Muscle layer of duodenum (tissue), 2 donors: Measurements from ENCODE around the gene ABCC12.
A peak's percentile ranks its signal among the peaks of the same experiment; 100 is the strongest.

Experiments used
- H3K27ac ChIP-seq: one replicate; pipeline ENCODE4 v1.7.0; 2013; ENCODE audit warnings: mild to moderate bottlenecking, low read length
- H3K27me3 ChIP-seq: one replicate; pipeline ENCODE4 v1.7.0; 2013; ENCODE audit warnings: low read depth, mild to moderate bottlenecking, control low read depth, low read length
- H3K36me3 ChIP-seq, 2 donors: one replicate each; pipeline ENCODE4 v1.7.0; 2013; ENCODE audit warnings: low read length in 2 of 2, control low read depth in 1 of 2, mild to moderate bottlenecking in 1 of 2; ENCODE audit not compliant: insufficient read depth in 2 of 2, control insufficient read depth in 1 of 2
- H3K4me1 ChIP-seq, 2 donors: one replicate each; pipeline ENCODE4 v1.7.0; 2013; ENCODE audit warnings: low read length in 2 of 2, mild to moderate bottlenecking in 2 of 2, control low read depth in 1 of 2, moderate library complexity in 1 of 2; ENCODE audit not compliant: insufficient read depth in 2 of 2, control insufficient read depth in 1 of 2
- H3K4me3 ChIP-seq, 2 donors: one replicate each; pipeline ENCODE4 v1.7.0; 2013; ENCODE audit warnings: low read length in 2 of 2, low read depth in 1 of 2, mild to moderate bottlenecking in 1 of 2
- H3K9me3 ChIP-seq, 2 donors: one replicate each; pipeline ENCODE4 v1.7.0; 2013; ENCODE audit warnings: low read length in 2 of 2, control low read depth in 1 of 2, mild to moderate bottlenecking in 1 of 2; ENCODE audit not compliant: control insufficient read depth in 1 of 2
- donor health status: healthy.

Gene ABCC12

GRCh38 chr16:48155926-48156789 lies at the start of gene ABCC12:
TSS of gene ABCC12 (minus strand) at chr16:48155993. CDS start at chr16:48146424, 9,569 bp downstream.
- no peak within 1 kb of the TSS for H3K27ac ChIP-seq

GRCh38 chr16:48204825-48205151 lies 49.0 kb upstream of the ABCC12 start:
- Histone ChIP-seq H3K27ac (no peak overlapping the region), H3K9me3 (no peaks in the 10 kb centered on the region)

More at GRCh38 chr16:48155926-48156789, at the start of gene ABCC12:
- Histone ChIP-seq H3K27me3 (no peaks in the 10 kb centered on the region), H3K4me3 (peak within 1 kb of the TSS in 1 of 2 donors; percentile 27), H3K36me3 (no peaks in the 10 kb centered on the region), H3K4me1 (peaks cover 0 to 4% of the 10 kb centered on the region in 2 donors), H3K9me3 (no peaks in the 10 kb centered on the region)

GRCh38 chr16:48203974-48204824 lies 48.4 kb upstream of the ABCC12 start:
- Histone ChIP-seq H3K27ac (no peak overlapping the region), H3K4me3 (no peak overlapping the region)

More at GRCh38 chr16:48204825-48205151, 49.0 kb upstream of the ABCC12 start:
- no peaks in the 10 kb centered on the region for H3K4me1 ChIP-seq
- H3K36me3 ChIP-seq, result no peaks in the 10 kb centered on the region
- no peaks in the 10 kb centered on the region for H3K27me3 ChIP-seq
- no peak overlapping the region for H3K4me3 ChIP-seq

GRCh38 chr16:48201515-48202201 lies 45.9 kb upstream of the ABCC12 start:
- H3K36me3 ChIP-seq, result no peaks in the 10 kb centered on the region
- no peaks in the 10 kb centered on the region for H3K4me1 ChIP-seq
- H3K27me3 ChIP-seq, result no peaks in the 10 kb centered on the region
- no peak overlapping the region for H3K27ac ChIP-seq
- H3K9me3 ChIP-seq, result no peaks in the 10 kb centered on the region
- no peak overlapping the region for H3K4me3 ChIP-seq

More at GRCh38 chr16:48203974-48204824, 48.4 kb upstream of the ABCC12 start:
- H3K27me3 ChIP-seq, result no peaks in the 10 kb centered on the region
- H3K36me3 ChIP-seq, result no peaks in the 10 kb centered on the region
- H3K4me1 ChIP-seq, result no peaks in the 10 kb centered on the region
- H3K9me3 ChIP-seq, result no peaks in the 10 kb centered on the region

- no peaks in the 10 kb centered on the region for H3K27me3 ChIP-seq
- no peaks in the 10 kb centered on the region for H3K9me3 ChIP-seq
- H3K27ac ChIP-seq, result no peak overlapping the region
- no peaks in the 10 kb centered on the region for H3K36me3 ChIP-seq
- H3K4me1 ChIP-seq, result no peaks in the 10 kb centered on the region
- no peak overlapping the region for H3K4me3 ChIP-seq
These were observed 41.5 kb upstream of the ABCC12 start for GRCh38 chr16:48197294-48197693.

GRCh38 chr16:48194828-48195556 lies 39.2 kb upstream of the ABCC12 start:
- H3K36me3 ChIP-seq, result no peaks in the 10 kb centered on the region
- H3K4me1 ChIP-seq, result no peaks in the 10 kb centered on the region
- no peak overlapping the region for H3K27ac ChIP-seq
- H3K9me3 ChIP-seq, result no peaks in the 10 kb centered on the region
- H3K4me3 ChIP-seq, result no peak overlapping the region
- no peaks in the 10 kb centered on the region for H3K27me3 ChIP-seq

- H3K36me3 ChIP-seq, result no peaks in the 10 kb centered on the region
- H3K4me1 ChIP-seq, result no peaks in the 10 kb centered on the region
- no peak overlapping the region for H3K27ac ChIP-seq
- H3K27me3 ChIP-seq, result no peaks in the 10 kb centered on the region
- H3K4me3 ChIP-seq, result no peak overlapping the region
- no peaks in the 10 kb centered on the region for H3K9me3 ChIP-seq
These were observed 38.1 kb upstream of the ABCC12 start for GRCh38 chr16:48193846-48194245.

GRCh38 chr16:48188449-48189102 lies 32.8 kb upstream of the ABCC12 start:
- H3K27ac ChIP-seq, result no peak overlapping the region
- no peaks in the 10 kb centered on the region for H3K9me3 ChIP-seq
- no peaks in the 10 kb centered on the region for H3K36me3 ChIP-seq
- H3K27me3 ChIP-seq, result no peaks in the 10 kb centered on the region
- no peaks in the 10 kb centered on the region for H3K4me1 ChIP-seq
- H3K4me3 ChIP-seq, result no peak overlapping the region

GRCh38 chr16:48187779-48188178 lies 32.0 kb upstream of the ABCC12 start:
- H3K9me3 ChIP-seq, result no peaks in the 10 kb centered on the region

GRCh38 chr16:48184681-48185080 lies 28.9 kb upstream of the ABCC12 start:
- Histone ChIP-seq H3K27ac (no peak overlapping the region), H3K9me3 (no peaks in the 10 kb centered on the region), H3K27me3 (no peaks in the 10 kb centered on the region), H3K36me3 (no peaks in the 10 kb centered on the region), H3K4me3 (no peak overlapping the region), H3K4me1 (no peaks in the 10 kb centered on the region)

More at GRCh38 chr16:48187779-48188178, 32.0 kb upstream of the ABCC12 start:
- no peaks in the 10 kb centered on the region for H3K27me3 ChIP-seq
- no peaks in the 10 kb centered on the region for H3K36me3 ChIP-seq
- H3K27ac ChIP-seq, result no peak overlapping the region
- no peak overlapping the region for H3K4me3 ChIP-seq
- no peaks in the 10 kb centered on the region for H3K4me1 ChIP-seq
